Suprapubic skin (tissue), 4 donors: Measurements from ENCODE around the gene ADGRG2. TPM values are rescaled to one million over a fixed set of nuclear protein-coding genes. Genes with fewer than 3 reads are reported as not detected.

Experiments used
- DNase-seq, 2 donors: peaks; one replicate each; pipeline ENCODE4 v3.0.0-alpha.2; 2019; ENCODE audit warnings: low spot score in 2 of 2
- H3K27ac ChIP-seq: fragments of 200-600 bp; sonication (generic); one replicate; pipeline ENCODE4 v1.5.1; 2019
- H3K27me3 ChIP-seq: fragments of 200-600 bp; sonication (generic); one replicate; pipeline ENCODE4 v1.5.1; 2019
- H3K36me3 ChIP-seq: fragments of 200-600 bp; sonication (generic); one replicate; pipeline ENCODE4 v1.5.1; 2019
- H3K4me1 ChIP-seq: fragments of 200-600 bp; sonication (generic); one replicate; pipeline ENCODE4 v1.5.1; 2019
- H3K4me3 ChIP-seq: fragments of 200-600 bp; sonication (generic); one replicate; pipeline ENCODE4 v1.5.1; 2019; ENCODE audit warnings: mild to moderate bottlenecking
- H3K9me3 ChIP-seq: fragments of 200-600 bp; sonication (generic); one replicate; pipeline ENCODE4 v1.5.1; 2019
- CTCF ChIP-seq, 2 donors: fragments of 200-600 bp in 1 of 2; fragments of 450-650 bp in 1 of 2; sonication (generic) in 1 of 2; IDR thresholded peaks; one replicate each; pipeline ENCODE4 v1.5.1; 2016 to 2019; ENCODE audit warnings: antibody characterized with exemption in 2 of 2, mild to moderate bottlenecking in 1 of 2, moderate library complexity in 1 of 2
- EP300 ChIP-seq: sonication (generic); formaldehyde crosslinking; IDR thresholded peaks from one replicate; pipeline ENCODE4 v1.6.1; 2017; ENCODE audit warnings: antibody characterized with exemption
- POLR2A ChIP-seq, 2 donors: fragments of 450-650 bp; IDR thresholded peaks; one replicate each; pipeline ENCODE4 v1.6.1; 2017; ENCODE audit warnings: antibody characterized with exemption in 2 of 2, mild to moderate bottlenecking in 2 of 2, moderate library complexity in 2 of 2
- POLR2AphosphoS5 ChIP-seq, 3 donors: sonication (generic); formaldehyde crosslinking; IDR thresholded peaks; one replicate each; pipeline ENCODE4 v1.6.1; 2017; ENCODE audit warnings: antibody characterized with exemption in 3 of 3
- WGBS: methylation state at CpG from one replicate; pipeline ENCODE4 v1.1.5; 2018; 5-methylcytosine and 5-hydroxymethylcytosine counted together
- total RNA-seq, 4 donors: library from RNA; depleted of rRNA; stranded (reverse); fragments of >200 nt; gene quantifications; one replicate each; pipeline ENCODE4 v1.1.0, GENCODE V29; 2016

ADGRG2 gene
- total RNA-seq, 4 donors from 2014 or later: 0.24 to 2.0 (median 0.60) TPM

- no peaks in the 10 kb centered on the region for H3K36me3 ChIP-seq
- WGBS: 91% methylated on average over 9 of the region's 9 CpGs
Measured at GRCh38 chrX:19100586-19100985, 21.7 kb downstream of the ADGRG2 start.

GRCh38 chrX:19097553-19098283 lies 24.6 kb downstream of the ADGRG2 start:
- Histone ChIP-seq H3K4me3 (no peak overlapping the region), H3K27me3 (no peaks in the 10 kb centered on the region), H3K4me1 (no peaks in the 10 kb centered on the region), H3K9me3 (no peaks in the 10 kb centered on the region), H3K36me3 (no peaks in the 10 kb centered on the region), H3K27ac (no peak overlapping the region)
- 80% methylated on average over 12 of the region's 12 CpGs for WGBS
- no peak for DNase-seq
- TF ChIP-seq POLR2A (IDR thresholded peaks at IDR 0.05) (no peak), CTCF (IDR thresholded peaks at IDR 0.05) (no peak), POLR2AphosphoS5 (IDR thresholded peaks at IDR 0.05) (no peak), EP300 (no peak)

More at GRCh38 chrX:19100586-19100985, 21.7 kb downstream of the ADGRG2 start:
- Histone ChIP-seq H3K4me3 (no peak overlapping the region), H3K27ac (no peak overlapping the region), H3K4me1 (no peaks in the 10 kb centered on the region), H3K27me3 (no peaks in the 10 kb centered on the region), H3K9me3 (no peaks in the 10 kb centered on the region)
- no peak for DNase-seq
- TF ChIP-seq POLR2A (IDR thresholded peaks at IDR 0.05): no peak
- no peak for TF ChIP-seq POLR2AphosphoS5 (IDR thresholded peaks at IDR 0.05)
- TF ChIP-seq CTCF (IDR thresholded peaks at IDR 0.05): no peak
- no peak for TF ChIP-seq EP300

- 71% methylated on average over 2 of the region's 2 CpGs for WGBS
- H3K36me3 ChIP-seq: no peaks in the 10 kb centered on the region
- no peaks in the 10 kb centered on the region for H3K9me3 ChIP-seq
- no peaks in the 10 kb centered on the region for H3K27me3 ChIP-seq
- H3K4me3 ChIP-seq: no peak overlapping the region
- TF ChIP-seq POLR2AphosphoS5 (IDR thresholded peaks at IDR 0.05): no peak
- no peak for TF ChIP-seq CTCF (IDR thresholded peaks at IDR 0.05)
- TF ChIP-seq EP300: no peak
- TF ChIP-seq POLR2A (IDR thresholded peaks at IDR 0.05): no peak
- no peak for DNase-seq
- no peak overlapping the region for H3K27ac ChIP-seq
- no peaks in the 10 kb centered on the region for H3K4me1 ChIP-seq
Measured at GRCh38 chrX:19096586-19096985, 25.7 kb downstream of the ADGRG2 start.

GRCh38 chrX:19094654-19095053 lies 27.6 kb downstream of the ADGRG2 start:
- no peaks in the 10 kb centered on the region for H3K36me3 ChIP-seq
- H3K27me3 ChIP-seq: no peaks in the 10 kb centered on the region
- no peaks in the 10 kb centered on the region for H3K9me3 ChIP-seq
- no peak overlapping the region for H3K4me3 ChIP-seq
- TF ChIP-seq POLR2A (IDR thresholded peaks at IDR 0.05) (no peak), EP300 (no peak)
- 81% methylated on average over 12 of the region's 12 CpGs for WGBS
- no peaks in the 10 kb centered on the region for H3K4me1 ChIP-seq
- no peak overlapping the region for H3K27ac ChIP-seq
- no peak for DNase-seq

GRCh38 chrX:19091596-19091995 lies 30.7 kb downstream of the ADGRG2 start:
- Histone ChIP-seq H3K4me3 (no peak overlapping the region), H3K27me3 (no peaks in the 10 kb centered on the region), H3K9me3 (no peaks in the 10 kb centered on the region), H3K27ac (no peak overlapping the region), H3K36me3 (no peaks in the 10 kb centered on the region), H3K4me1 (no peaks in the 10 kb centered on the region)
- no peak for DNase-seq
- TF ChIP-seq CTCF (IDR thresholded peaks at IDR 0.05) (no peak), EP300 (no peak), POLR2A (IDR thresholded peaks at IDR 0.05) (no peak), POLR2AphosphoS5 (IDR thresholded peaks at IDR 0.05) (no peak)
- 76% methylated on average over 6 of the region's 6 CpGs for WGBS
